ENCODE measurements around the gene MUC21. TPM values are rescaled to one million over a fixed set of nuclear protein-coding genes. Genes with fewer than 3 reads are reported as not detected.

The MUC21 gene
- not detected for total RNA-seq
- not detected for polyA plus RNA-seq
- 0 reads per million in 6 experiments for total RNA-seq

DNA sequence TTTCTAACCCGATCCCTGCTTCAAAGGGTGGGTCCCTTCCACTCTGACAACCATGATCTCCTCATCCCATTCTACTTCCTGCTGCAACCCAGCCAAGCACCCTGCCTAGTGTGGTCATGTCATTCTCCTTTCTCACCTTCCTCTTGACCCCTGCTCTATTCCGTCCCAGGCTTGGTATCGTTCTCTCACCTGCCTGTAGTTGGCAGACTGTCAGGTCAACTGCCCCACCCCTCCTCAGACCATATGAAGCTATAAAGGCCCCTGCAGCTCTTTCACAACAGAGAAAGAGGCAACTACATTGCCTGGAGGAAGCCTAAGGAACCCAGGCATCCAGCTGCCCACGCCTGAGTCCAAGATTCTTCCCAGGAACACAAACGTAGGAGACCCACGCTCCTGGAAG is at the start of gene MUC21:
Gene MUC21 (plus strand): TSS at position 280 of the 400 bp plus-strand sequence. CDS start 241 bp downstream, outside the sequence.
- Mint-ChIP-seq H3K9me3 (no peaks in the 10 kb centered on the region), H3K36me3 (no peaks in the 10 kb centered on the region), H3K27ac (no peak within 1 kb of the TSS), H3K4me1 (peaks cover 1 to 9% (median 5%) of the 10 kb centered on the region in 4 donors), H3K4me3 (no peak within 1 kb of the TSS), H3K27me3 (peaks cover 12 to 35% (median 30%) of the 10 kb centered on the region in 5 donors)
- no peak for DNase-seq
- POLR2A ChIA-PET: no interaction called here
- ATAC-seq: no peak

- ATAC-seq: no peak
- POLR2A ChIA-PET: no interaction called here
- peaks cover 0 to 6% (median 0%) of the 10 kb centered on the region in 4 donors for H3K4me1 Mint-ChIP-seq
Observed at GRCh38 chr6:30935018-30935417, 48.5 kb upstream of the MUC21 start.

DNA sequence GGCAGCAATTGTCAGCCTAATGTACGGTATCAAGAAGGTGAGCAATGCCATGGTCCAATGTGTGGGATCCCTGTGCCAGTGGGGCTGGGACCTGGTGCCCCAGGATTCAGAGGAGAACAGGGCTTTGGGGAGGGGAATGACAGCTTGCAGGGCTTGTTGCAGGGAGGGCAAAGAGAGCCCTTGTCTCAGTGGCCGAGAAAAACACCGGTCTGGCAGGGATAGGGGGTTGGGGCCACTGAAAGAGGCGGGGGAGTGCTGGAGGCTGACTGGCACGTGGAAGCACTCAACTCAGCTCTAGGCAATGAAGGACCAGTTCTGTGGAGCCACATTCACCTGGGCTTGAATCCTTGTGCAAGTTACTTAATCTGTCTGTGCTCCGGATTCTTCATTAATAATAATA is 46.3 kb upstream of the MUC21 start:
- H3K4me3 Mint-ChIP-seq: no peak overlapping the region
- DNase-seq: no peak
- POLR2A ChIA-PET: no interaction called here
- no peak for ATAC-seq
- no peaks in the 10 kb centered on the region for H3K9me3 Mint-ChIP-seq
- no peaks in the 10 kb centered on the region for H3K36me3 Mint-ChIP-seq
- H3K4me1 Mint-ChIP-seq: peaks cover 0 to 8% (median under 1%) of the 10 kb centered on the region in 4 donors
- H3K27ac Mint-ChIP-seq: no peak overlapping the region
- H3K27me3 Mint-ChIP-seq: peaks cover 8 to 38% (median 19%) of the 10 kb centered on the region in 5 donors

More at GRCh38 chr6:30935018-30935417, 48.5 kb upstream of the MUC21 start:
- Mint-ChIP-seq H3K36me3 (no peaks in the 10 kb centered on the region), H3K27ac (no peak overlapping the region), H3K27me3 (peaks cover 0 to 21% (median 6%) of the 10 kb centered on the region in 5 donors), H3K9me3 (no peaks in the 10 kb centered on the region), H3K4me3 (no peak overlapping the region)
- no peak for DNase-seq

GRCh38 chr6:30938730-30939129 is 44.8 kb upstream of the MUC21 start:
- DNase-seq (no peak), ATAC-seq (no peak)
- Mint-ChIP-seq H3K4me1 (peaks cover 0 to 17% (median 5%) of the 10 kb centered on the region in 4 donors), H3K4me3 (no peak overlapping the region), H3K27me3 (peaks cover 17 to 51% (median 32%) of the 10 kb centered on the region in 5 donors), H3K9me3 (no peaks in the 10 kb centered on the region), H3K27ac (no peak overlapping the region), H3K36me3 (no peaks in the 10 kb centered on the region)
- POLR2A ChIA-PET: interaction anchor here (0.9 kb wide), 1 partner anchor 12 kb away, joined by 4 read pairs; no protein-coding TSS in a partner anchor

- Mint-ChIP-seq H3K4me1 (peaks cover 0 to 17% (median 5%) of the 10 kb centered on the region in 4 donors), H3K27ac (no peak overlapping the region), H3K9me3 (no peaks in the 10 kb centered on the region), H3K4me3 (no peak overlapping the region), H3K27me3 (peaks cover 19 to 56% (median 38%) of the 10 kb centered on the region in 5 donors), H3K36me3 (no peaks in the 10 kb centered on the region)
- DNase-seq: no peak
- no peak for ATAC-seq
- POLR2A ChIA-PET: no interaction called here
Observed at GRCh38 chr6:30939473-30939872, 44.0 kb upstream of the MUC21 start.

DNA sequence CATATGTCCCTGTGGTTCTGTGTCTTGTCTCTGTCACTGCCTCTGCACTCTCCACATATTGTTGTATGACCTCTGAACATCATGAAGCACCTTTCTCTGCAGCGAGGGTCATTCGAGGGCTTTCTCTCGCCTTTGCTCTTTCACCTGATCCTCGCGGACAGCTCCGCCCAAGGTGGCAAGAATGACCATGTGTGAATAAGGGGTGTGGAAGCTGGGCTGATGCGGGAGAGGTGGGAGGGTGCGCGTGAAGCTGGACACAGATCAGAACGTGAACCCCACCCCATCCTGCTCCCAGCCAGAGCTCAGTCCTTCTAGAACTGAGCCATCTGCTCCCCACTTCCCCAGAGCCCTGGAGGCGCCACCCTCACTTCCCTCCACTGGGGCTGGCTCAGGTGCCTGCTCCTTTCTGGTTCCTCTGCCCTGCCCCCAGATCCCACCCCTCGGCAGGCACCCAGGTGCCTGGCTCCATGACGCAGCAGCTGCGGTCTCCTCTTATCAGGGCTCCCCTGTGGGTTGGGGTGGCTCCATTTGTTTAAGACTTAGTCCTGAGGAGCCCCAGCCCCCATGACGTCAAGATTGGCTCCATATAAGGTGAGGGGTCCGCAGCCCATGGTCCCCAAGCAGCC is 43.0 kb upstream of the MUC21 start, which contains the start of gene MUCL3:
Gene MUCL3 (plus strand): TSS at position 613 of the 626 bp plus-strand sequence. CDS start 27 bp downstream, outside the sequence.
- Mint-ChIP-seq H3K9me3 (no peaks in the 10 kb centered on the region), H3K4me3 (no peak within 1 kb of the TSS), H3K27me3 (peaks cover 25 to 63% (median 43%) of the 10 kb centered on the region in 5 donors), H3K27ac (peak within 1 kb of the TSS in 1 of 10 donors; percentile 41), H3K36me3 (no peaks in the 10 kb centered on the region), H3K4me1 (peaks cover 0 to 11% (median 5%) of the 10 kb centered on the region in 4 donors)
- DNase-seq (no peak), ATAC-seq (no peak)
- POLR2A ChIA-PET: no interaction called here

DNA sequence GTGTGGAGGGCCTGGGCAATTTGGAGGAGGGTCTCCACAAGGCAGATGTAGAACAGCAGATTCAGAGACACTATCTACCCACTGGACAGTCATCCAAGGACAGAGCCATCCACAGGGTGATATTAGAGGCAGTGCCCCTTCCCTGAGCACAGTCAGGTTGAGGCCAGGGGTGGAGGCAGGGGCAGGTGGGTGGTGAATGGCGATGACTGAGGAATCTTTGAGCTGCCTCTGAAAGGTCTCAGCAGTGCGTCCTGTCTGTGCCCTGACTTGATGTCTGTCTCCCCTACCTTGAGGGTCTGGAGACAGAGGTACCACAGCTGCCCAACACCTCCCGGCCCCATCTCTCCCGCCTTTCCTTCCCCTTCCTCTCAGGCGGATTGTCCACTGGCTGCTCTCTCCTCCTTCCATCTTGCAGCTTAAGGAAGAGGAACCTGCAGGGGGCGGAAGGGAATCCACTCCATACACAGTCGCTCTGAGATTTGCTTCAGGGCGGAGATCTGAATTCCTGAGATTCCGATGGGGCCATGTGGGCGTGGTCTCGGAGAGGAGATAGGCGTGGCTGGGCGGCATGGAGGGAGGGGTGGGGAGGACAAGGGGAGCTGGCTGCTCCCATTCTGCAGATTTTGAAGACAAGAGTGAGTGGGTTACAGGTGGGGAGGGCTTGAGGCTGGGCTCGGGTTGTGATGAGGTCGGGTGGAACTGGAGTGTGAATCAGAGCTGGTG is 41.0 kb upstream of the MUC21 start:
- peaks cover 25 to 64% (median 50%) of the 10 kb centered on the region in 5 donors for H3K27me3 Mint-ChIP-seq
- peaks cover 0 to 2% (median 0%) of the 10 kb centered on the region in 3 donors for H3K36me3 Mint-ChIP-seq
- H3K4me1 Mint-ChIP-seq: peaks cover 0 to 11% (median 5%) of the 10 kb centered on the region in 4 donors
- POLR2A ChIA-PET: no interaction called here
- ATAC-seq (no peak), DNase-seq (no peak)
- H3K9me3 Mint-ChIP-seq: no peaks in the 10 kb centered on the region
- peak overlapping the region in 1 of 10 donors; percentile 72 for H3K27ac Mint-ChIP-seq
- no peak overlapping the region for H3K4me3 Mint-ChIP-seq

- peak overlapping the region in 1 of 10 donors; percentile 70 for H3K27ac Mint-ChIP-seq
- DNase-seq: no peak
- peaks cover 0 to 11% (median 5%) of the 10 kb centered on the region in 4 donors for H3K4me1 Mint-ChIP-seq
- POLR2A ChIA-PET: interaction anchor here (0.6 kb wide), 1 partner anchor 410 kb away, joined by 3 read pairs; no protein-coding TSS in a partner anchor
- H3K36me3 Mint-ChIP-seq: peaks cover 0 to 4% (median 2%) of the 10 kb centered on the region in 3 donors
- ATAC-seq: no peak
- peaks cover 27 to 79% (median 55%) of the 10 kb centered on the region in 5 donors for H3K27me3 Mint-ChIP-seq
- H3K4me3 Mint-ChIP-seq: no peak overlapping the region
- peaks cover 0 to 4% (median 0%) of the 10 kb centered on the region in 9 donors for H3K9me3 Mint-ChIP-seq
Observed at GRCh38 chr6:30944051-30944450, 39.5 kb upstream of the MUC21 start.

- H3K9me3 Mint-ChIP-seq: peaks cover 0 to 16% (median 0%) of the 10 kb centered on the region in 9 donors
- POLR2A ChIA-PET: interaction anchor here (1.1 kb wide), 1 partner anchor 10 kb away, joined by 4 read pairs; no protein-coding TSS in a partner anchor
- no peak for ATAC-seq
- no peak for DNase-seq
- H3K27ac Mint-ChIP-seq: no peak overlapping the region
- H3K4me3 Mint-ChIP-seq: no peak overlapping the region
- peaks cover 26 to 83% (median 58%) of the 10 kb centered on the region in 5 donors for H3K27me3 Mint-ChIP-seq
- peaks cover 0 to 8% (median 2%) of the 10 kb centered on the region in 3 donors for H3K36me3 Mint-ChIP-seq
- H3K4me1 Mint-ChIP-seq: peaks cover 0 to 11% (median 5%) of the 10 kb centered on the region in 4 donors
Observed at GRCh38 chr6:30945281-30945680, 38.2 kb upstream of the MUC21 start.

- ATAC-seq (no peak), DNase-seq (no peak)
- Mint-ChIP-seq H3K36me3 (peaks cover 0 to 8% (median 2%) of the 10 kb centered on the region in 3 donors), H3K9me3 (peaks cover 0 to 28% (median 0%) of the 10 kb centered on the region in 9 donors), H3K27me3 (peaks cover 19 to 76% (median 60%) of the 10 kb centered on the region in 5 donors), H3K4me1 (peaks cover 0 to 10% (median 6%) of the 10 kb centered on the region in 4 donors), H3K27ac (no peak overlapping the region), H3K4me3 (no peak overlapping the region)
- POLR2A ChIA-PET: interaction anchor here (1.1 kb wide), 1 partner anchor 8 kb away, joined by 4 read pairs; no protein-coding TSS in a partner anchor
Observed at GRCh38 chr6:30947231-30947630, 36.3 kb upstream of the MUC21 start.

- POLR2A ChIA-PET: no interaction called here
- H3K4me3 Mint-ChIP-seq: no peak overlapping the region
- peaks cover 0 to 4% (median under 1%) of the 10 kb centered on the region in 4 donors for H3K4me1 Mint-ChIP-seq
- peaks cover 9 to 60% (median 45%) of the 10 kb centered on the region in 5 donors for H3K27me3 Mint-ChIP-seq
- ATAC-seq: no peak
- H3K9me3 Mint-ChIP-seq: peaks cover 0 to 28% (median 0%) of the 10 kb centered on the region in 9 donors
- no peak overlapping the region for H3K27ac Mint-ChIP-seq
- no peak for DNase-seq
- peaks cover 0 to 8% (median 2%) of the 10 kb centered on the region in 3 donors for H3K36me3 Mint-ChIP-seq
Observed at GRCh38 chr6:30948811-30949210, 34.7 kb upstream of the MUC21 start.

GRCh38 chr6:30951907-30952469 is 31.5 kb upstream of the MUC21 start:
- POLR2A ChIA-PET: no interaction called here
- ATAC-seq: no peak
- H3K4me3 Mint-ChIP-seq: no peak overlapping the region
- H3K9me3 Mint-ChIP-seq: peaks cover 0 to 28% (median 0%) of the 10 kb centered on the region in 9 donors
- no peak overlapping the region for H3K27ac Mint-ChIP-seq
- peaks cover 0 to 8% (median 0%) of the 10 kb centered on the region in 3 donors for H3K36me3 Mint-ChIP-seq
- peaks cover 10 to 26% (median 18%) of the 10 kb centered on the region in 4 donors for H3K4me1 Mint-ChIP-seq
- no peak for DNase-seq
- peaks cover 0 to 45% (median 35%) of the 10 kb centered on the region in 5 donors for H3K27me3 Mint-ChIP-seq

Measured in naive thymus-derived CD8-positive, alpha-beta T cell (primary cell).